H1 (cell line): Measurements from ENCODE around the gene OR5AR1. TPM values are rescaled to one million over a fixed set of nuclear protein-coding genes. Genes with fewer than 3 reads are reported as not detected.
A peak's percentile ranks its signal among the peaks of the same experiment; 100 is the strongest.

Experiments used
- CTCF ChIA-PET: fragments of 300-600 bp; sonication (Branson Sonifier 250); formaldehyde crosslinking; loops from one replicate; lab custom pipeline; 2021; ENCODE audit not compliant: partially characterized antibody; lab: Charles Lee
- POLR2A ChIA-PET: fragments of 300-600 bp; sonication (Branson Sonifier 250); formaldehyde crosslinking; loops from one replicate; lab custom pipeline; 2021; ENCODE audit warnings: inconsistent platforms; ENCODE audit not compliant: partially characterized antibody; lab: Charles Lee
- DNase-seq, 2 experiments: peaks; one replicate each; pipeline versions ENCODE4 v3.0.0 to v3.0.0-alpha.2; 2010 to 2022; ENCODE audit warnings: low spot score in 2 of 2, low read depth in 1 of 2, mixed read lengths in 1 of 2
- FAIRE-seq: peaks from 2 replicates; lab custom pipeline; 2011; peaks lifted over from hg19 to GRCh38; lab: Jason Lieb, UNC
- H2AFZ ChIP-seq: 2 replicates; pipeline ENCODE4 v1.8.1; 2012; ENCODE audit warnings: low read length, inconsistent platforms
- H2AK5ac ChIP-seq: 2 replicates; pipeline ENCODE4 v1.6.1; 2013; ENCODE audit warnings: low read depth, low read length
- H2BK120ac ChIP-seq: replicated peaks from 2 replicates; pipeline ENCODE3; 2013; ENCODE audit warnings: low read depth, low read length, inconsistent platforms
- H2BK12ac ChIP-seq: 2 replicates; pipeline ENCODE4 v1.6.1; 2013; ENCODE audit warnings: low read depth, low read length
- H2BK15ac ChIP-seq: 2 replicates; pipeline ENCODE4 v1.6.1; 2013; ENCODE audit warnings: low read length
- H2BK20ac ChIP-seq: 2 replicates; pipeline ENCODE4 v1.6.1; 2013; ENCODE audit warnings: low read length
- H2BK5ac ChIP-seq: 2 replicates; pipeline ENCODE4 v1.6.1; 2013; ENCODE audit warnings: low read depth, low read length
- H3K14ac ChIP-seq: 2 replicates; pipeline ENCODE4 v1.6.1; 2013; ENCODE audit warnings: inconsistent platforms; ENCODE audit not compliant: insufficient read length
- H3K18ac ChIP-seq: 2 replicates; pipeline ENCODE4 v1.6.1; 2013; ENCODE audit warnings: low read length; ENCODE audit errors: extremely low read depth
- H3K23ac ChIP-seq: 2 replicates; pipeline ENCODE4 v1.6.1; 2013; ENCODE audit warnings: inconsistent platforms; ENCODE audit not compliant: insufficient read length
- H3K23me2 ChIP-seq: 2 replicates; pipeline ENCODE4 v1.6.1; 2013; ENCODE audit warnings: low read depth, low read length
- H3K27ac ChIP-seq: 2 replicates; pipeline ENCODE4 v1.6.1; 2011; ENCODE audit warnings: low read depth, low read length, inconsistent platforms
- H3K27me3 ChIP-seq, 4 experiments: replicated peaks in 1 of 4; 1 replicate in 1 of 4; 2 replicates in 3 of 4; pipeline versions ENCODE4 v1.6.1 to v1.8.1; 2011 to 2013; ENCODE audit warnings: low read length in 3 of 4, mild to moderate bottlenecking in 3 of 4, inconsistent platforms in 2 of 4, mixed read lengths in 2 of 4, moderate library complexity in 1 of 4; ENCODE audit not compliant: control insufficient read depth in 3 of 4, insufficient read depth in 3 of 4; ENCODE audit errors: extremely low read depth in 1 of 4
- H3K36me3 ChIP-seq, 4 experiments: 2 replicates each; pipeline versions ENCODE4 v1.6.1 to v1.8.1; 2011 to 2013; ENCODE audit warnings: mild to moderate bottlenecking in 4 of 4, low read length in 3 of 4, moderate library complexity in 2 of 4, control low read depth in 1 of 4, inconsistent platforms in 1 of 4; ENCODE audit not compliant: insufficient read depth in 4 of 4, control insufficient read depth in 2 of 4
- H3K4ac ChIP-seq: replicated peaks from 2 replicates; pipeline ENCODE3; 2013; ENCODE audit warnings: low read length, low read depth, mixed read lengths, inconsistent platforms; ENCODE audit not compliant: insufficient read length
- H3K4me1 ChIP-seq, 4 experiments: replicated peaks in 1 of 4; 1 replicate in 1 of 4; 2 replicates in 3 of 4; pipeline versions ENCODE4 v1.6.1 to v1.8.1; 2011 to 2013; ENCODE audit warnings: low read length in 3 of 4, inconsistent platforms in 2 of 4, mixed read lengths in 1 of 4; ENCODE audit not compliant: insufficient read depth in 4 of 4, control insufficient read depth in 3 of 4
- H3K4me2 ChIP-seq, 2 experiments: 2 replicates each; pipeline versions ENCODE4 v1.6.1 to v1.8.1; 2011 to 2013; ENCODE audit warnings: low read depth in 2 of 2, low read length in 2 of 2, control low read depth in 1 of 2, inconsistent platforms in 1 of 2, mild to moderate bottlenecking in 1 of 2; ENCODE audit not compliant: insufficient read depth in 1 of 2
- H3K4me3 ChIP-seq, 4 experiments: fragments of 200-600, 300-600 bp in 1 of 4; sonication (generic), shearing (Covaris generic), sonication (Bioruptor Twin) in 1 of 4; 2 replicates each; pipeline versions ENCODE4 v1.5.1 to v1.8.1; 2011 to 2016; ENCODE audit warnings: low read length in 4 of 4, low read depth in 3 of 4, control low read depth in 2 of 4, inconsistent platforms in 2 of 4, mild to moderate bottlenecking in 2 of 4, mixed read lengths in 1 of 4, moderate library complexity in 1 of 4; ENCODE audit not compliant: insufficient read depth in 2 of 4; ENCODE audit errors: extremely low read depth in 1 of 4
- H3K56ac ChIP-seq: replicated peaks from 2 replicates; pipeline ENCODE3; 2013; ENCODE audit warnings: low read depth, mild to moderate bottlenecking, mixed read lengths, low read length, inconsistent platforms; ENCODE audit not compliant: insufficient read length
- H3K79me1 ChIP-seq: 2 replicates; pipeline ENCODE4 v1.6.1; 2013; ENCODE audit warnings: low read depth, low read length, control low read depth
- H3K79me2 ChIP-seq, 2 experiments: 2 replicates each; pipeline versions ENCODE4 v1.6.1 to v1.8.1; 2012 to 2013; ENCODE audit warnings: low read length in 2 of 2, mild to moderate bottlenecking in 2 of 2, inconsistent platforms in 1 of 2; ENCODE audit not compliant: insufficient read depth in 2 of 2, control insufficient read depth in 1 of 2
- H3K9ac ChIP-seq, 4 experiments: replicated peaks in 1 of 4; 1 replicate in 1 of 4; 2 replicates in 3 of 4; pipeline versions ENCODE4 v1.6.1 to v1.8.1; 2011 to 2013; ENCODE audit warnings: low read depth in 3 of 4, low read length in 3 of 4, control low read depth in 2 of 4, mild to moderate bottlenecking in 2 of 4, moderate library complexity in 2 of 4, inconsistent platforms in 1 of 4; ENCODE audit errors: extremely low read depth in 1 of 4
- H3K9me3 ChIP-seq, 2 experiments: 2 replicates each; pipeline versions ENCODE4 v1.6.1 to v1.8.1; 2012 to 2013; ENCODE audit warnings: mild to moderate bottlenecking in 2 of 2, moderate library complexity in 2 of 2, control low read depth in 1 of 2, inconsistent platforms in 1 of 2, low read depth in 1 of 2, low read length in 1 of 2, mixed read lengths in 1 of 2; ENCODE audit not compliant: insufficient read depth in 2 of 2
- H4K20me1 ChIP-seq, 2 experiments: replicated peaks in 1 of 2; 2 replicates each; pipeline versions ENCODE3 to v1.8.1; 2011 to 2013; ENCODE audit warnings: inconsistent platforms in 2 of 2, low read length in 2 of 2, mild to moderate bottlenecking in 1 of 2; ENCODE audit not compliant: insufficient read depth in 2 of 2, control insufficient read depth in 1 of 2
- H4K5ac ChIP-seq: 2 replicates; pipeline ENCODE4 v1.6.1; 2013; ENCODE audit warnings: low read length, low read depth, mixed read lengths, inconsistent platforms; ENCODE audit not compliant: insufficient read length
- H4K8ac ChIP-seq: 2 replicates; pipeline ENCODE4 v1.8.0; 2013; ENCODE audit warnings: mild to moderate bottlenecking, moderate library complexity, low read length, inconsistent platforms; ENCODE audit not compliant: insufficient read depth; ENCODE audit errors: extremely low read depth
- H4K91ac ChIP-seq: replicated peaks from 2 replicates; pipeline ENCODE3; 2013; ENCODE audit warnings: low read length, mixed read lengths, inconsistent platforms; ENCODE audit not compliant: insufficient read length
- CBX5 ChIP-seq: fragments of 300-800, 300-1000 bp; sonication (generic); IDR thresholded peaks from 2 replicates; pipeline ENCODE4 v1.7.1; 2016; ENCODE audit warnings: antibody characterized with exemption, low read length, low read depth
- GTF2F1 ChIP-seq: IDR thresholded peaks from 2 replicates; pipeline ENCODE4 v1.6.1; 2012; ENCODE audit warnings: low read depth, low read length, improper control_type of control experiment, borderline replicate concordance
- WGBS, 2 experiments: shearing (Covaris generic) in 1 of 2; methylation state at CpG; one replicate each; pipeline versions ENCODE4 v1.1.6 to v1.1.7; 2013 to 2015; ENCODE audit warnings: low lambda C conversion rate in 2 of 2, mixed read lengths in 2 of 2, inconsistent platforms in 1 of 2, low coverage in 1 of 2, missing lambda C conversion rate in 1 of 2; ENCODE audit not compliant: insufficient replicate concordance in 2 of 2, insufficient coverage in 1 of 2, insufficient read length in 1 of 2; ENCODE audit errors: extremely low coverage in 1 of 2, missing lambda C conversion rate in 1 of 2; 5-methylcytosine and 5-hydroxymethylcytosine counted together
- polyA plus RNA-seq, 7 experiments: library from polyadenylated mRNA; depleted of rRNA in 3 of 7; stranded (reverse) in 5 of 7; unstranded in 2 of 7; fragments of >200 nt in 5 of 7; fragments of 200-250 nt in 2 of 7; gene quantifications; 1 replicate in 5 of 7; 2 replicates in 1 of 7; 4 replicates in 1 of 7; pipeline versions ENCODE4 v1.2.1 to v1.2.3, GENCODE V29; 2011 to 2013; ENCODE audit warnings: missing spikeins in 2 of 7, mixed read lengths in 2 of 7
- total RNA-seq: library from RNA; stranded (reverse); fragmentation: NEBNext Ultra II Directional; extraction: Animal tissue kit (Norgen Biotek cat#: 25700); gene quantifications from 2 replicates; pipeline ENCODE4 v1.2.1, GENCODE V29; 2021

OR5AR1 gene
- total and polyA plus RNA-seq, 2 of the 8 experiments (the other 6 are each of a cell fraction or from before 2014, with no cell fraction given): 0.12 TPM; not detected in 1

DNA sequence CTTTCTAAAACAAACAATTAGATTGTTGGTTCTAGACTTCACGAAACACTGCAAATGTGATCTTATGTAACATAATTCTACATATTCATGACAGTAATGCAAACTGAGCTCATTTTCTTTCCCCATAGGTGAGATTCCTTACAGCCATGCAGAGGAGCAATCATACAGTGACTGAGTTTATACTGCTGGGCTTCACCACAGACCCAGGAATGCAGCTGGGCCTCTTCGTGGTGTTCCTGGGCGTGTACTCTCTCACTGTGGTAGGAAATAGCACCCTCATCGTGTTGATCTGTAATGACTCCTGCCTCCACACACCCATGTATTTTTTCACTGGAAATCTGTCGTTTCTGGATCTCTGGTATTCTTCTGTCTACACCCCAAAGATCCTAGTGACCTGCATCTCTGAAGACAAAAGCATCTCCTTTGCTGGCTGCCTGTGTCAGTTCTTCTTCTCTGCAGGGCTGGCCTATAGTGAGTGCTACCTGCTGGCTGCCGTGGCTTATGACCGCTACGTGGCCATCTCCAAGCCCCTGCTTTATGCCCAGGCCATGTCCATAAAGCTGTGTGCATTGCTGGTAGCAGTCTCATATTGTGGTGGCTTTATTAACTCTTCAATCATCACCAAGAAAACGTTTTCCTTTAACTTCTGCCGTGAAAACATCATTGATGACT is 36.9 kb downstream of the OR5AR1 start:
- no peak overlapping the region for H2AK5ac ChIP-seq
- H3K4me3 ChIP-seq: no peak overlapping the region
- no peak for DNase-seq
- no peak overlapping the region for H3K4ac ChIP-seq
- H3K23me2 ChIP-seq: no peaks in the 10 kb centered on the region
- POLR2A ChIA-PET: no interaction called here
- H3K4me1 ChIP-seq: no peaks in the 10 kb centered on the region
- no peak overlapping the region for H2BK12ac ChIP-seq
- no peaks in the 10 kb centered on the region for H4K20me1 ChIP-seq
- H3K56ac ChIP-seq: no peak overlapping the region
- no peak overlapping the region for H2BK20ac ChIP-seq
- no peak overlapping the region for H4K91ac ChIP-seq
- peak overlapping the region; percentile 81; the same call in 1 of the 2 replicates for H2AFZ ChIP-seq
- H3K4me2 ChIP-seq: no peak overlapping the region
- no peak overlapping the region for H3K27ac ChIP-seq
- no peak overlapping the region for H3K18ac ChIP-seq
- no peak for TF ChIP-seq GTF2F1
- no peak for TF ChIP-seq CBX5
- TF ChIP-seq, all 59 proteins: peak for 0
- no peak overlapping the region for H3K14ac ChIP-seq
- no peak overlapping the region for H4K5ac ChIP-seq
- CTCF ChIA-PET: interaction anchor here (0.6 to 1.6 kb wide), 4 partner anchors 22 to 76 kb away, joined by 3 to 6 read pairs (median 4); no protein-coding TSS in a partner anchor
- H2BK120ac ChIP-seq: no peak overlapping the region
- peak; percentile 88 for FAIRE-seq
- no peak overlapping the region for H2BK5ac ChIP-seq
- no peaks in the 10 kb centered on the region for H3K79me1 ChIP-seq
- no peaks in the 10 kb centered on the region for H3K9me3 ChIP-seq
- no peak overlapping the region for H2BK15ac ChIP-seq
- H3K36me3 ChIP-seq: no peaks in the 10 kb centered on the region
- H3K79me2 ChIP-seq: no peaks in the 10 kb centered on the region
- H4K8ac ChIP-seq: no peak overlapping the region
- H3K23ac ChIP-seq: no peak overlapping the region
- no peak overlapping the region for H3K9ac ChIP-seq
- WGBS, 2 experiments: 72% methylated on average over 10 of the region's 10 CpGs; no CpG with 5 or more reads in 1 of the 2 experiments
- no peaks in the 10 kb centered on the region for H3K27me3 ChIP-seq
